Tibial artery (tissue), 4 donors: ENCODE results near the gene LRP11.

Source experiments
- DNase-seq, 2 donors: peaks; one replicate each; pipeline ENCODE4 v3.0.0-alpha.2; 2019
- H3K27ac ChIP-seq, 2 donors: fragments of 200-600 bp; sonication (generic) in 1 of 2; 1 replicate in 1 of 2; 2 replicates in 1 of 2; pipeline ENCODE4 v1.5.1; 2018 to 2019; ENCODE audit warnings: mild to moderate bottlenecking in 1 of 2
- H3K27me3 ChIP-seq, 2 donors: fragments of 200-600 bp; sonication (generic) in 1 of 2; one replicate each; pipeline versions ENCODE4 v1.5.1 to v1.6.0; 2016 to 2019
- H3K36me3 ChIP-seq, 3 donors: fragments of 200-600 bp; sonication (generic) in 2 of 3; one replicate each; pipeline ENCODE4 v1.5.1; 2016 to 2019; ENCODE audit warnings: mild to moderate bottlenecking in 2 of 3
- H3K4me1 ChIP-seq, 4 donors: fragments of 200-600 bp; sonication (generic) in 2 of 4; 1 replicate in 3 of 4; 2 replicates in 1 of 4; pipeline ENCODE4 v1.5.1; 2016 to 2019
- H3K4me3 ChIP-seq, 2 donors: fragments of 200-600 bp; sonication (generic) in 1 of 2; 1 replicate in 1 of 2; 2 replicates in 1 of 2; pipeline ENCODE4 v1.5.1; 2018 to 2019; ENCODE audit warnings: mild to moderate bottlenecking in 2 of 2
- H3K9me3 ChIP-seq, 3 donors: fragments of 200-600 bp; sonication (generic) in 1 of 3; one replicate each; pipeline ENCODE4 v1.5.1; 2016 to 2019
- CTCF ChIP-seq, 2 experiments: fragments of 200-600 bp in 1 of 2; fragments of 450-650 bp in 1 of 2; IDR thresholded peaks; one replicate each; pipeline ENCODE4 v1.5.1; 2017 to 2019; ENCODE audit warnings: antibody characterized with exemption in 2 of 2, mild to moderate bottlenecking in 1 of 2, moderate library complexity in 1 of 2
- intact Hi-C: fragments of 100-400 bp; cut with DNase I; formaldehyde crosslinking; loops from one replicate; pipeline ENCODE4 v1.15.0; 2023; ENCODE audit warnings: low total_unique reads

The LRP11 gene

GRCh38 chr6:149781715-149782114 lies 82.4 kb downstream of the LRP11 start:
- H3K9me3 ChIP-seq, result no peaks in the 10 kb centered on the region
- no peaks in the 10 kb centered on the region for H3K4me1 ChIP-seq
- intact Hi-C loops, result no loop called here
- peaks cover 0 to 12% (median 5%) of the 10 kb centered on the region in 3 donors for H3K36me3 ChIP-seq
- no peaks in the 10 kb centered on the region for H3K27me3 ChIP-seq
- TF ChIP-seq CTCF (IDR thresholded peaks at IDR 0.05), result no peak
- DNase-seq, result no peak
- no peak overlapping the region for H3K27ac ChIP-seq
- H3K4me3 ChIP-seq, result no peak overlapping the region

- no peak for TF ChIP-seq CTCF (IDR thresholded peaks at IDR 0.05)
- H3K27me3 ChIP-seq, result no peaks in the 10 kb centered on the region
- no peak overlapping the region for H3K27ac ChIP-seq
- no peak overlapping the region for H3K4me3 ChIP-seq
- no peak for DNase-seq
- H3K36me3 ChIP-seq, result peaks cover 0 to 28% (median 18%) of the 10 kb centered on the region in 3 donors
- H3K9me3 ChIP-seq, result no peaks in the 10 kb centered on the region
- intact Hi-C loops, result no loop called here
- H3K4me1 ChIP-seq, result no peaks in the 10 kb centered on the region
These were observed 84.6 kb downstream of the LRP11 start for GRCh38 chr6:149779644-149779963.

- H3K27me3 ChIP-seq, result no peaks in the 10 kb centered on the region
- no peaks in the 10 kb centered on the region for H3K4me1 ChIP-seq
- intact Hi-C loops, result no loop called here
- H3K9me3 ChIP-seq, result no peaks in the 10 kb centered on the region
- H3K4me3 ChIP-seq, result no peak overlapping the region
- no peak for TF ChIP-seq CTCF (IDR thresholded peaks at IDR 0.05)
- H3K27ac ChIP-seq, result no peak overlapping the region
- DNase-seq, result no peak
- H3K36me3 ChIP-seq, result peaks cover 17 to 47% (median 34%) of the 10 kb centered on the region in 3 donors
These were observed 86.5 kb downstream of the LRP11 start for GRCh38 chr6:149777624-149778023.

- no peak overlapping the region for H3K4me3 ChIP-seq
- H3K27ac ChIP-seq, result no peak overlapping the region
- intact Hi-C loops, result no loop called here
- no peaks in the 10 kb centered on the region for H3K27me3 ChIP-seq
- no peaks in the 10 kb centered on the region for H3K9me3 ChIP-seq
- peaks cover 0 to 3% (median under 1%) of the 10 kb centered on the region in 4 donors for H3K4me1 ChIP-seq
- H3K36me3 ChIP-seq, result peaks cover 32 to 48% (median 44%) of the 10 kb centered on the region in 3 donors
- DNase-seq, result no peak
- no peak for TF ChIP-seq CTCF (IDR thresholded peaks at IDR 0.05)
These were observed 92.2 kb downstream of the LRP11 start for GRCh38 chr6:149771925-149772324.

GRCh38 chr6:149771185-149771584 lies 93.0 kb downstream of the LRP11 start:
- no peak overlapping the region for H3K4me3 ChIP-seq
- TF ChIP-seq CTCF (IDR thresholded peaks at IDR 0.05), result no peak
- DNase-seq, result no peak
- intact Hi-C loops, result no loop called here
- peaks cover 0 to 8% (median 3%) of the 10 kb centered on the region in 4 donors for H3K4me1 ChIP-seq
- no peaks in the 10 kb centered on the region for H3K27me3 ChIP-seq
- peaks cover 33 to 46% (median 44%) of the 10 kb centered on the region in 3 donors for H3K36me3 ChIP-seq
- peaks cover 0 to 3% (median 0%) of the 10 kb centered on the region in 3 donors for H3K9me3 ChIP-seq
- no peak overlapping the region for H3K27ac ChIP-seq

GRCh38 chr6:149769676-149770075 lies 94.5 kb downstream of the LRP11 start:
- Histone ChIP-seq H3K4me1 (peaks cover 0 to 8% (median 3%) of the 10 kb centered on the region in 4 donors), H3K27ac (no peak overlapping the region), H3K36me3 (peaks cover 32 to 41% (median 40%) of the 10 kb centered on the region in 3 donors), H3K27me3 (no peaks in the 10 kb centered on the region), H3K4me3 (no peak overlapping the region), H3K9me3 (peaks cover 0 to 3% (median 0%) of the 10 kb centered on the region in 3 donors)
- no peak for DNase-seq
- TF ChIP-seq CTCF (IDR thresholded peaks at IDR 0.05), result no peak
- intact Hi-C loops, result no loop called here
